Hippocampal formation (tissue), 2 donors: ENCODE results near the gene MN1.
"Not testable (repeated sequence)": the region's sequence is repeated elsewhere in the genome, so short reads cannot be mapped to it uniquely, and the experiment has no call there.

ENCODE experiments used
- DNase-seq, 2 donors: peaks; one replicate each; lab custom pipeline; 2025; lab: John Stamatoyannopoulos, UW

Gene MN1

DNA sequence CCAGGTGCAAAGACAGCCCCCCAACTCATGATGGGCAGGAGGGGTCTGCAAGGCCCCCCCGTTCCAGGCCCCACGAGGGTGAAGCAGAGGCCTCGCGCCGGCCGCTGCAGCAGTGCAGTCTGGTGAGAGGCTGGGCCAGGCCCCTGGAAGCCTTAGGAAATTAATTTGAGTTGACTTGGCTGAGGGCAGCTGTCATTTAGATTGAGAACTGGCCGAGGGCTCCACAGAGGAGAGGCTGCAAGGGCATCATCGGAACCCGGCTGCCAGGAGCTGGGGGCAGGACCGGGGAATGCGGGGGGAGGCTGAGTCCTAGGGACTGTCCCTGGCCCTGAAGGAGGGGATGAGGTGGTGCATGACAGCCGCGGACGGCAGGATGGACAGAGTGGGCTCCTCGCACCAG is 39.9 kb downstream of the MN1 start:
- DNase-seq = no peak

DNA sequence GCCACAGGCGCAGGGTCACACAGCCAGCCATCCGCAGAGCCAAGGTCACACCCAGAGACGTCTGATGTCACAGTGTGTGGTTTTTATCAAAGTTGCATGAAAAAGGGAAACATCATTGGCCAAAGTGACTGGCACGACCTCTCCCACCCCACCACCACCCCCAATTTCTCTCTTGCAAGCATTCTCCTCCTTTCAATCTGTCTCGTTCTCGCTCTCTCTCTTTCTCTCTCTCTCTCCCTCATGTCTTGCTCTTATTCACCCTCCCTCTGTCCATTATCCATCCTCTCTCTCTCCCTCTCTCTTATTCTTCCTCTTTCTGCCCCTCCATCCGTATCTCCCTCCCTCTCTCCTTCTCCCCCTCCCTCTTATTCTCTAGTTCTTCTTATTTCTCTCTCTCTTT is 40.6 kb downstream of the MN1 start:
- DNase-seq = no peak

DNA sequence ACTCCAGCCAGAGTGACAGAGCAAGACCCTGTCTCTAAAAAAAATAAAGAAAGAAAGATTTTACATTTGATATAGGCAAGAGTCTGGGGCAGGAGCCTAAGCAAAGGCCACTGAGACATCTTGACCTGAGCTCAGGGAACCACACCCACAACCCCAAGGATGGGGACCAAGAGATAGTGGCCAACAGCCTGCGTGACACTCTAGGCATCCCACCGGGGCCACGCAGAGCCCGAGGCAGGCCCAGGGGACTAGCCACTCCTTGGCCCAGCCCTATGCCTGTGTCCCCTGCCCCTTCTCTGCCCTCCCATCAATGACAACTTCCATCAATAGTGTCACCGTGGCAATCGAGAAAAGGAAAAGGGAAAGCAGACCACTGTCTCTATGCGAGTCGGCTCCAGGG is 41.1 kb downstream of the MN1 start:
- no peak for DNase-seq

DNA sequence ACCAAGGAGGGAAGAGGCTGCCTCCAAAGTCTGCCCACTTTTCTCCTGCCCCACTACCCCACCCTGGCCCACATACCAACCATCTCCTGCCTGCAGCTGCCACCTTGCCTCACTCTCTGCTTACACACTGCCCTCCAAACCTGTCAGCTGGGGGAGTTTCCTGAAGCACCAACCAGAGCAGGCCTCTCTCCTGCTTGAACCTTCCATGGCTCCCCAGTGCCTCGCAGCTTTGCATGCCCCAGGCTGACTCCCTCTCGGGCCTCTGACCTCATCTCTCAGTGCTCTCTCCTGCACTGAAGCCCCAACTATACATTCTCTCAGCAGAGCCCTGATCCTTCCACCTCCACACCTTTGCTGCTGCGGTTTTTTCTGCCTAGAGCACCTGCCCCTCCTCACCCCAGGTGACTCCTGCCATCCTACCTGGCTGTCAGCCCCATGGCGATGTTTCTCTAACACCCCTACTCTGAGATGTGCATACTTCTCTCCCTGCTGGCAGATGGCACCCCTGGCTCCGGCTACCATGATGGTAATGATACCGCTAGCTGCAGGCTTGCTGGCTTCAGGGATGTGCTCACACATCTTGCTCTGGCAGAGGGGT is 43.5 kb downstream of the MN1 start:
- no peak for DNase-seq

DNA sequence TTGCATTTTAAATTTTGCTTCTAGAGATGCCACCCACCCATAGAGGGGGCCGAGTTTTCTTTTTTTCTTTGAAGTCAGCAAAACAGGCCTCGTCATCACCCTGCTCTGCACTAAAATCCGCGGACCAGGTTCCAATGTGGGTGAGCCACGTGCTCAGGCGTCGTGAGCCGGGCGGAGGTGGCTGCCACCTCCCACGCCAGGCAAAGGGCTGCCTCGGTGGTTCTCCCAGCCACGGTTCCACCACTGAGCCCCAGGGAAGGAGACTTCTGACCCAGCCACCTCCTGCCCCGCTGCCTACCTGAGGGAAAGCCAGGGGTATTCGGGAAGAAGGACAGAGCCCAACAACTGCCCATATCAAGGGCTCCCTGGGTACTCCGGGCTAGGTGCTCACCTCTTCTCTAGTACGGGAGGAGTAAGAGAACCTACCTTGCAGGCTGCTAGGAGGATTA is 45.3 kb downstream of the MN1 start:
- no peak for DNase-seq

DNA sequence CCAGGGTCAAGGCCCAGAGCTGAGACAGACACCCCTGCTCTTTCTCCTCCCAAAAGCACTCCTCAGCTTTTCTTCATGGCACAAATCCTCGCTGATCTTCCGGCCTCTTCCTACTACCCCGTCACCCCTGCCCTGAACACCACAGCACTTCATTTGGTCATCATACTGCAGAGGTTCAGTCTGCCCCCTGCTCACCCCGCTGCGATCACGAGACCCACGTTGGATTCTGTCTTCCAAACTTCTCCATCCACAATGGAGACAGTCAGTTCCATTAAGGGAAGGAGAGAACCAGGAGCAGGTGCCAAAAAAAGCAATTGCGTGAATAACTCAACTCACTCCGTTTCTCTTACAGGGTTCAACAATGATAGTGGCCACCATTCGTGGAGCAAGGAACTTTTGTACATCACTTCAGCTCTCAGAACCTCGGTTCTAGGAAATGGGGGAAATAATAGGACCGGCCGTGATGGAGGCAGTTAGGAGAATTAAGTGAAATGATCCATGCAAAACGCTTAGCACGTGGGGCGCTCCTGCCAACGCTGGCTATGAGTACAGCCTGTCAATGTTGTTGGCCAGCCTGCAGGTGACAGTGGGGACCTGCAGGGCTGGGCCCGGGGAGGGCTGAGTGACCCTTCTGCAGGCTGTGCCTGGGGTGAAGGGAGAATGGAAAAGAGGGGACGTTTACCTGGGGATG is 45.9 kb downstream of the MN1 start:
- DNase-seq = no peak

DNA sequence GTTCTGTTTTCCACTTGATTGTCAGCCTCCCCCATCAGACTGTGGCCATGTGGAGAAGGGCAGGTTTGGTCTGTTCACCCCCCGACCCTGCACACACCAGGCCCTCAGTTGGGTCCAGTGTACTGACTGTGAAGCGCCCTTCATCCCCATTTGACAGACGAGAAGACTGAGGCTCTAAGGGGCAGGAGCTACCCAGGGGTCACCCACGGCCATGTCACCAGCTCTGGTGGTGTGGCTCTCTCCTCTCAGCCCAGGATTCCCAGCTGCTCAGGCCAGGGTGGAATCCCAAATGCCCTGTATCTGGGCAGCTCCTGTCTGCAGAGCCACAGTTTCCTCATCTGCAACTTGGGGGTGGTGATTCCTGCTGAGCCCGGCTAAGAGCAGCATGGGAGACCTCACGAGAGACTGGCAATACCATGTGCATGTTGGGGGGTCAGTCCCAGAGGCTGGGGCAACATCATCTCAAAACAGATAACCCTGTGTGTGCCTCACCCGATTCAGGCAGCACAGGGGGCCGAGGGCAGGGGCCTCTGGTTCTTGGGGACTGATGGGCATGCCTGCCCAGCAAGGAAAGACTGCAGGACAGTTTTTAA is 46.6 kb downstream of the MN1 start:
- DNase-seq = no peak

DNA sequence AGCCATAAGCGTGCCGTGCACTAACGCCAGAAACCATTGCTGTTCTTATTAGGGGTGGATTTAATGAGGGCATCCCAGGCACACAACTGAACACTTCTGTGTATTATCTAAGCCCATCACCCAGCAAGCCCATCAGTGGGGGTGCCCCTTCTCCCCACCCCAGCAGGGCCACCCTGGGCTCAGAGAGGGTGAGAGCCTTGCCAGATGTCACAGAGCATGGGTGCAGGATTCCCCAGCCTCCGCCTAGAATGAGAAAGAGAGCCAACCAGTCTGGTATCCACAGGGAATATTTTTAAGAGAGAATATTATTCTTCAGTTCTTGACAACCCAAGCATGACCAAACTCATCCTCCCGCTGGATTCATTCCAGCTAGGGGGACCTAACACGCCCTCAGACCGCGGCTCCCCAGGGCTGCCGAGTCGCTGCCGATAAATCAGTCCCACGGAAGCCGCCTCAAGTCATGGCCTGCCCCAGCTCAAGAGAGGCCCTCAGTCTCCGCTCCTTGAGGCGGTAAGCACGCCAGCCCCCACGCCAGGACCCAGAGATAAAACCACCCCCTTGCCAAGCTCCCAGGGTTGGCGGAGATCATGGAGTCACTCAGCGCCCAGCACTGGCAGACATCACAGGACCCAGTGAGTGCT is 47.2 kb downstream of the MN1 start:
- no peak for DNase-seq

DNA sequence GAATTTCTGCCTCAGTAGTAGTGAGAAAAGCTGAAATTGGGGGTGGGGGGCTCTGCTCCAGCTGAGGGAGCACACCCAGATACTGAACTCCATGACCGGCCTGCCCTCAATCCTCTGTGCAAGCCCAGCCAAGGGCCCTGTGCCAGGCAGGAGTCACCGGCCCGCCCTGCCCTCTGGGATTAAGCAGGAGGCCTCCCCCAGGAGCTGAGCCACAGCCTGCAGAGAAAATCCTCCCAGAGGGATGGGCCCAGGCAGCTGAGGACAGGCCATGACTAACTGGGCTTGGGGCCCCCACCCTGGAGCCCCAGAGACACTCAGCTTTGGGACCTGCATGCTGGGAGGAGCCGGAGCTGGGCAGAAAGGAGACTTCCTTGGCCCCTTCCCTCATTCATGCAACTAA is 48.8 kb downstream of the MN1 start:
- no peak for DNase-seq

DNA sequence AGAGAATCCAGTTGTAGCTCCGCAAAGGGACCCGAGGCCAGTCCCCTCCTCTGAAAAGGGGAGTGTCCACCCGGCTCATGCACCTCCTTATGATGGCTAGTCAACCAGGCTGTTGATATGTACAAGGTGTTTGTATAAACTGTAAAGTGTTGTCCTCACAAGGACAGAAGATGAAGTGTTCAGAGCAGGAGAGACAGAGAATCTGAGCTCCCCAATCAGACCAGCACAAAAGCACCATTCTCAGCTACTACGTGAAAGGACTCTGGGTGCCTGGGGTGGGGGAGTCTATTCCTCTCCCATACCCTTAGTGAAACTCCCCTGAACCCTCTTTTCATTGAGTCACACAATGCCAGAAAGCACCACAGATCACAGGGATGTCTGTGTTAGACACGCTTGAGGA is 49.4 kb downstream of the MN1 start:
- DNase-seq = no peak

DNA sequence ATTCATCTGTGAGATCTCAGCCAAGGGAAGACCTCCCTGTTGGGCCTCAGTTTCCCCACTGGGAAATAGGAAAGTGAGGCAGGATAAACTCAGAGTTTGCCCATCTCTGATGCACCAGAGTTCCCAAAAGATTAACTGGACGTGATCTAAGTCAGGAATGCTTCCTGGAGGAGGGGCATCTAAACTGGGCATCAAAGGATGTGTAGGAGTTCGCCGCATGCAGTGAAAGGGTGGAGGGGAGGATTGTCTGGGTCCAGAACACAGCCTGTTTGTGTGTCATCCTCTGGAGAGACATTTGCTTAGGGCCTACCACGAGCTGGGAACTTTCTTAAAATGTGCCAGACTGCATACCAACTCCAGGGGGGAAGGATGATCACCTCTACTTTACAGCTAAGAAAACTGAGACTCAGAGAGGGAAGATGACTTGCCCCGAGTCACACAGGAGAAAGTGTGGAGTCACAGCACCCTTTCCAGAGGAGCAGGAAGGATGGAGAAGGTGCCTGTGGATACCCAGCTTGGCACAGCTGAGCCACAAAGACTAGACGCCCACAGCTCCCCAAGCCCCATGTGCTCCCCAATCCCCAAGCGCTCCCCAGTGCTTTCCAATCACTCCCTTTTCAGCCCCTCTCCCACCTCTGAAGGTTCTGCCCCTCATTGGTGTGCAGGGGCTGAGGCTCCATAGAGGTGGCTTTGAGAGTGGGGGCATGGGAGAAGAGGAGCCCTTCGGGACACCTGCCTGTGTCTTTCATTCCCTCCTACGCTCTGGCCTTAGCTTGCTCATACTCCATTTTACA is 50.1 kb downstream of the MN1 start:
- no peak for DNase-seq

DNA sequence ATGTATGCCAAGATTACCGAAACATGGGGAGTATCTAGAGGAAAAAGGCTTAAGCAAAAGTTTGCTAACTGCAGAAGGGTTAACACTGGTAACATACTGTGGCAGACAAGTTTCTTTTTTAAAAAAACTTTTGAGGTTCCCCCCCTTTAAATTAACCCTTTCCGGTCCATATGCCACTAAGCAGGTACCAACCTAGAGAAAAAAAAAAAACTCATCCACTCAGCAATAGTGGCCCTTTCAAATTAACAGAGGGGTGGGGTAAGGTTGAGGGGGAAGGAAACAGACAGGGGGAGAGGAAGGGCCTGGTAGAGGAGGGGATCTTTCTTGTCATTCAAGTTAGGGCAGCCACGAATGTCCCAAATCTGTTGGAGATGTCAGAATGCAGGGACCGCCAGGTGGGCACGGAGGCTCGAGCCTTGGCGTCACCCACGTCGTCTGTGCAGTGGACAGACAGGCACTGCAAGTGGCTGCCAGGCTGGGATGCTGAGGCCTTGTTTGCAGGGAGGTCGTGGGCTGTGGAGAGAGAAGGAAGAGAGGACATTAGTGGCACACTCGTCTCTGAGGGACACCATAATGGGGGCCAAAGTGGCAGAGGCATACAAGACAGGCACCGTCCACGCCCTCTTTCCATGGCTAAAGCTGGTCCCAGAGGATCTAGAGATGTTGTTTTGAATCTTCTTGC is 50.8 kb downstream of the MN1 start:
- no peak for DNase-seq

DNA sequence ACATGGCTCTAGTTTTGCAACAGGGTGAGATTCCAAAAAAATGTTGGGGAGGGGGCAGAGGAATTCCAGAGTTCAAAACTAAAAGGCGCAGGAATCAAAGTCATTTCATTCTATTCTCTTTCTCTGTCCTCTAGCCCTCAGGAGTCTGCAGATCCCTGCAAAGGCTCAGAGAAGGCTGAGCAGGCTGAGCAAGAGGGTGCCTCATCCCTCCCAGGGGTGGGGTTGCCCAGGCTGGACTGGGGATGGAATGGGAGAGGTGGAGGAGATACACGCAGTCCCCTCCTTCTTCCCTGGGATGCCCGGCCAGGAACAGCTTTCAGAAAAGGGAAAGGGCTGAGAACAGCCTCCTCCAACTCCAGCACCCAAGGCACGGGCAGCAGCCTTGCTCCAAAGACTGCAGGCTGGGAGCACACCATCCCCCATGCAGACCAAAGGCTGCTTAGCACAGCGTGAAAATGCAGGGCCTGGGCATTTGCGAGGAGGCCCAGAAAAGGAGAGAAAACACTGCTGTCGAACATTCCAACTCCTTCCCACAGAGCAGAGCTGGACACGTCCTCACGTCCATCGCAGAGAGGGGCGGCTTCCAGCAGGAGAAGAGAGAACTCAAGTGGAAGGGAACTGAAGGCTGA is 51.8 kb downstream of the MN1 start:
- DNase-seq = no peak

DNA sequence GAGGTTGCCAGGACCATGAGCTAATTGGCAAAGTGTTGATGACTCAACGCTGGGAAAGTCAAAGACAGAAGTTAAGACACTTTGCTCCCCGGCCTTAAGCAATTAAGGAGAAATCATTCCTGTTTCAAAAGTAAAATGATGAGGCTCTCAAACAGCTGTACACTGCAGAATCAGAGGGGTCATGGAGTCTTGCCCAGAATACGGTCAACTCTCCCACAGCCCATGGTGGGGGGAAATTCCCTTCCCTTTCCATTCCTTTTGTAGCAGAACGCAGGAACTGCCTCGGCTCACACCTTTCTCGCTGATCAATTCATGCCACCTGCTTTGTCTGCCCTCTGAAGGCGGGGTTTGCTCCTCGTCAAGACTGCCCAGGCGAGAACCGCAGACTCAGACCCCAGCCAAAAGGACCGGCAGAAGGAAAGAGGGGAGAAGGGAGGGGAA is 52.8 kb downstream of the MN1 start:
- DNase-seq = no peak

DNA sequence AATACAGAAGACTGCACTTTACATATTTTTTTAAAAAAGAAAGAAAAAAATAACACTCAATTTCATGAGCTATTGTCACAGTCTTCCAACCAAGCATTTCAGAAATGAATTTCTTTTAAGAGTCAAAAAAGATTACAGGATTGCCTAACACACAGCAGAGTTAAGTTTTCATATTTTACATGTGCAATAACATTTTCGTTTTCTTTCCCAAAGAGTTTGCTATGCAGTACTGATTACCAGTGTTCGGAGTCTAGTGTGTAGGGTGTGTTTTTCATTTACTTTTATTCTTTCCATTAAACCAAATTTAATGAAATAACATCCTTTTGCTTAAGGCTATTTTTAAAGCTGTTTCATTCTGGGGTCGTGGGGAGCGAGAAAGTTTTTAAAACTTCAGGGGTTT is 53.2 kb downstream of the MN1 start:
- DNase-seq = no peak

DNA sequence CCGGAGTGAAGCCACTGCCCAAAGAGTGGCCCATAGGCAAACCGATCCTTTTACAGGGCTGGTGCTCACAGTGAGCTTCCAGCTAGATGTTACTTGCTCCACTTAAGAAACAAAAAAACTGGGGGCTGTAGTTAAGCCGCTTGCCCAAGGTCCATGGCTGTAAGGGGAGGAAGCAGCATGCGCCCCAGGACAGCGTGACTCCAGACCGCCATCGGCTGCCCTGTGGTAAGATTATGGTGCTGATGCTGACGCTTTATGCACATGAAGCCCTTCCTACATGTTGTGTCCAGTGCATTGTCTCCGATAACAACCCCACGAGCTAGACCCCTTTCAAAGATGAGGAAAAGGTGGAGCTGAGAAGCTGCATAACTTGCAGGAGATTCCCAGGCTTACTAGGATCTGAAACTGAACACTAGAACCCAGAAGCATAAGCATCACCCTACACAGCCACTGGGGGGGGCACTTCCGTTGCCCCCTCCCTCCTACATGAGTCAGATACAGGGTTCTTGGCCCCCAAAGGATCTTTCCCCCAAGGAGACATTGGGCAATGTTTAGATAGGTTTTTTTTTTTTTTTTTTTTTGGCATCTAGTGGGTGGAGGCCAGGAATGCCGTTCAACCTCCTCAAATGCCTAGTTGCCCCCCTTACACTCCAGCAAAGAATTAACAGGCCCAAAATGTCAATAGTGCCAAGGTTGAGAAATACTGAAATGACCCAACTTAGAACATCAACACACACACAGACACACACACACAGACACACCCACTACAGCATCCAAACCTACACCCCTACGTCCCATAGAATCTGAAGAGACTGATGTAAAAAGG is 53.9 kb downstream of the MN1 start:
- DNase-seq = no peak

DNA sequence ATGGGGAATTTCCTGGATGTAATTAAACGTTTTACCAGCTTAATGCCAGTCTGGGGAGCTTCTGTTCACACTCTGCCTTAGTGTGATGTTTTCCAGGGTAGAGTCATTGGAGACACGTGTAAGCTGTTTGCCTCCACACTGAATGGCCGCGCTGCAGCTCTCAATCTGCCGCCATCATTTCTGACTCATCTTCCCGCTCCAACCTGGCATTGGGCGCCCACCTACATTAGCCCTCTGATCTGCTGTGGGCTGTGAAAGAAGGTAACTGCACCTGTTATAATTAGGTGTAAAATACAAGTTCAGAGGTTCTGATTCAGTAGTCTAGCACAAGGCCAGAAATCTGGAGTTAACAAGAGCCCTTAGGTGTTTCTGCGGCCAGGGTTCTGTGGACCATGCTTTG is 54.6 kb downstream of the MN1 start:
- no peak for DNase-seq

DNA sequence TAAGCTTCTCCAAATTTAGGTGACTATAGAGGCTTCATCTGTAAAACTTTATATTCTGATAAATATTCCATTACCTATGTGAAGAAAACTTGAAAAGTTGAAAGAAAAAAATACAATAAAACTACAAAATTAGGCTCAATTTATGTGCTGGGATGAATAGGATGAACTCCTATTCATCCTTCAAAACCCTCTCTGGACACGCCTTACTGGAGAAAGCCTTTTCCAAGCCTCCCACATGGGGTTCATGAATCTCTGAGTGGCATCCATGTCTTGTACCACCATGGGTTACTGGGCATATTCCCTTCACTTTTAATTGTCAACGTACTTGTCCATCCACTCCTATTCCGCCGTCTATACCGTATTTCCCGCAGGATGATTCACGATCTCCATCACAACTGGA is 55.7 kb downstream of the MN1 start:
- DNase-seq = no peak

DNA sequence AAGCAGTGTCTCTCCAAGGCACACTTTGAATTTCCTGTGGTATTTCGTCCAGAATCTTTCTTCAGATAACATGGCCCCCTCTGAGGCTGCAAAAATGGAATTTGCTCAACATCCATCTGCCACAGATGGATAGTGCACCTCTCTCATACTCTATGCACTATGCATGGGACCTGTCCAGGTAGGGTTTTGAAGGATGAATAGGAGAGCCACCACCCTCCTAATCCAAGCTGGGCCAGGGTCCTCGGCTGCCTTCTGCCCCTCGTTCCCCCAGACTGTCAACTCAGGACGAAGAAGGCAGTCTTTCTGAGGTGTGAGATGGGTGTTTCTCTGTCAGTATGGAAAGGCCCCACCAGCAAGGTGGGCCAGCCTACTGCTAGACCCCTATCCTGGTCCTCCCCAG is 56.4 kb downstream of the MN1 start:
- DNase-seq = no peak

DNA sequence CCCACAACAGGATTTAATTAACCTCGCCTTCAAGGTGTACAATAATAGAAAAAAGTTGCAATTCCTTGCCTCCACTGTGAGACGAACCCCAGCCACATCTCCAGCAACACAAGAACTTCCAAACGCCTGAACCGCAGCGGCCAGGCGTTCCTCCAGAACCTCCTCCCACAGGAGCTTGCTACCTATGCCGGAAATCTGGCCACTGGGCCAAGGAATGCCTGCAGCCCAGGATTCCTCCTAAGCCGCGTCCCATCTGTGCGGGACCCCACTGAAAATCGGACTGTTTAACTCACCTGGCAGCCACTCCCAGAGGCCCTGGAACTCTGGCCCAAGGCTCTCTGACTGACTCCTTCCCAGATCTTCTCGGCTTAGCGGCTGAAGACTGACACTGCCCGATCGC is 57.5 kb downstream of the MN1 start:
- DNase-seq = not testable (repeated sequence)
